Measurements from ENCODE around the gene RNF34. TPM values are rescaled to one million over a fixed set of nuclear protein-coding genes. Genes with fewer than 3 reads are reported as not detected.
A peak's percentile ranks its signal among the peaks of the same experiment; 100 is the strongest.

The RNF34 gene
- total and polyA plus RNA-seq, 2 of the 8 experiments (the other 6 are each of a cell fraction or from before 2014, with no cell fraction given), result 37.9 to 57.6 TPM

DNA sequence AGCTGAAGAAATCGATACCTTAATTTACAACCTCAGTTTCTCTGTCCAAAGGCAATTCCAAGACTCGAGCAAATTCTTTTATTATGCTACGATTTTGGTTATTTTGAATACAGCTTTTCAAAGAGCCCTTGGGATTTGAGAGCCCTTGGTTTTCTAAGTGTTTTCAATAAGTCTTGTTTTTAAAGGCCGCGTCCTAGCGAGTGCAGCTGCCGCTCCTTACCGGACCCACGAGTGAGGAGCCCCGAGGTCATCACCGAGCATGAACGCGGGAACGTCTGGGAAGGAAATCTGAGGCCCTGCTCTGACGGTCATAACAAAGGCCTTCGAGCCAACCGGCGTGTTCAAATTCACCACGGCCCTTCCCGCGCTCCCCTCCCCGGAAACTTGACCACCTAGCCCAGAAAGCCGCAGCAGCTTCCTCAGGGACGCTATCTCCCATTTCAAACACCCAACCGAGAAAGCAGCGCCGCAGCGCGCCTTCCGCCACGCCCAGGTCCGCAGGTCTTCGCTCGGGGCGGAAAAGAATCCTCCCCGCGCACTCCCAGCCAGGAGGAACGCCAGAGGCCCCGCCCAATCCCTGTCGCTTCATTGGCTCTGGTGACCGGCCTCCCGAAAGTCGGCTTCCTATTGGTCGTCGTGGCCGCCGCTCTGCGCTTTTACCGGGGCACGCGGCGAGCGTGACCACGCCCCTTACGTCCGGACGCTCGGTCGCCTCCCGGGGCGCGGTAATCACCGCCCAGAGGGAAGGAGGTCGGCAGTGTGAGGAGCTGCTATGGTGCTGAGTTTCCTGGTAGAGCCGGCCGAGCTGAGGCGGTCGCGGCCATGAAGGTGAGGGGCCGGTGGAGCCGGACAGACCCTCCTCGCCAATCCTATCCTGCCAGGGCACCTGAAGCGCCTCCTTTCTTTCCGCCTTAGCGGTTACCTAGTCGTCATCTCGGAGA is at the start of gene RNF34 (continued):
- peak; percentile 21 for TF ChIP-seq RBBP5 (IDR thresholded peaks at IDR 0.05; ENCODE audit: borderline replicate concordance, low read depth, low read length)
- TF ChIP-seq, protein P1, sequence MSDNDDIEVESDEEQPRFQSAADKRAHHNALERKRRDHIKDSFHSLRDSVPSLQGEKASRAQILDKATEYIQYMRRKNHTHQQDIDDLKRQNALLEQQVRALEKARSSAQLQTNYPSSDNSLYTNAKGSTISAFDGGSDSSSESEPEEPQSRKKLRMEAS (IDR thresholded peaks at IDR 0.05), result peak; percentile 53
